T47D (cell line): ENCODE results near the gene FNDC1.
A peak's percentile ranks its signal among the peaks of the same experiment; 100 is the strongest.

ENCODE experiments used
- DNase-seq, 2 experiments: peaks; one replicate each; pipeline versions ENCODE4 v3.0.0 to v3.0.0-alpha.2; 2011 to 2012; ENCODE audit warnings: low read depth in 1 of 2, low spot score in 1 of 2
- JUND ChIP-seq: IDR thresholded peaks from 2 replicates; pipeline ENCODE4 v1.6.1; 2012; ENCODE audit warnings: low read depth
- in situ Hi-C: cut with HindIII; loops from 2 replicates; pipeline ENCODE4 v1.10.0; 2016; ENCODE audit warnings: low sequenced_read_pairs, low pct_unique_long_range_greater_than_20kb

The FNDC1 gene

DNA sequence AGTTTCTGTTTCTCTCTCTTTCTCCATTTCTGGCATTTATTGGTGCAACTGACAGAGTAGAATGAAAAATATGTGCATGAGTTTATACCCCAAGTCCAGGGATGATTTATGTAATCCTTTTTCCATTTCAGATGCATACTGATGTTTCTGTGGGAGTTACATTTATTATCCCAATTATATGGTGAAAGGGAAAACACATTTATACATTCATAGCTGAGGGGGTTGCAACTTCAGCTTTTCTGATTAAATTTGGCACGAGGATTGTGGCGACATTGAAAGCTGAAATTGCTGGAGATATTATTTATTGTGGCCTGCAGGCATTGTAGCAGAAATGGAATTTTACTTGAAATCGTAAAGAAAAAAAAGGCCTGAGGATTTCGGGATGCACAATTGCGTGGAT, 31.5 kb upstream of the FNDC1 start:
- no peak for TF ChIP-seq JUND
- no peak for DNase-seq
- in situ Hi-C loops: no loop called here

GRCh38 chr6:159142531-159142930, 26.7 kb upstream of the FNDC1 start:
- TF ChIP-seq JUND: no peak
- no peak for DNase-seq
- in situ Hi-C loops: no loop called here

DNA sequence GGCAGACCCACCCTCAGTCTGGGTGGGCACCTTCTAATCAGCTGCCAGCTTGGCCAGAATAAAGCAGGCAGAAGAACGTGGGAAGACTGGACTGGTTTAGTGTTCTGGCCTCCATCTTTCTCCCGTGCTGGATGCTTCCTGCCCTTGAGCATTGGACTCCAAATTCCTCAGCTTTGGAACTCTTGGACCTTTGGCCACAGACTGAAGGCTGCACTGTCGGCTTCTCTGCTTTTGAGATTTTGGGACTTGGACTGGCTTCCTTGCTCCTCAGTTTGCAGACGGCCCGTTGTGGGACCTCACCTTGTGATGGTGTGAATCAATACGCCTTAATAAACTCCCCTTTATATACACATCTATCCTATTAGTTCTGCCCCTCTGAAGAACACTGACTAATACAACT, 20.6 kb upstream of the FNDC1 start:
- no peak for TF ChIP-seq JUND
- no peak for DNase-seq
- in situ Hi-C loops: no loop called here

DNA sequence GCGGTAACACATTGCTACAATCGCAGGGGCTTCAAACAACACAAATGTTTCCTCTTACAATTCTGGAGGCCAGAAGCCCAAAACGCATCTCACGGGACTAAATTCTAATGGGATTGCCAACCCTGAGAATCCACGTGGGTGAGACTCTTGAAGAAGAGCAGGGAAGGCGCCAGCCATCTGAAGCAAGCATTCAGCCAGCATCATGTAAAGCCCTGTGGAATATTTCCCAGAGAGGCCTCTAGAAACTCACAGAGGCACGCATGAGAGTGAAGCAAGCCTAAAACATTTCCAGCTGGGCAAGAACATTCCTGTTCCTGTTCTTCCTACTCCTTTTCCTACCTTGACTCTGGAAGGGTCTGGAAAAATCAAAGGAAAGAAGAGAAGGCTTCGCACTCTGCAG, 19.6 kb upstream of the FNDC1 start:
- no peak for TF ChIP-seq JUND
- in situ Hi-C loops: no loop called here

DNA sequence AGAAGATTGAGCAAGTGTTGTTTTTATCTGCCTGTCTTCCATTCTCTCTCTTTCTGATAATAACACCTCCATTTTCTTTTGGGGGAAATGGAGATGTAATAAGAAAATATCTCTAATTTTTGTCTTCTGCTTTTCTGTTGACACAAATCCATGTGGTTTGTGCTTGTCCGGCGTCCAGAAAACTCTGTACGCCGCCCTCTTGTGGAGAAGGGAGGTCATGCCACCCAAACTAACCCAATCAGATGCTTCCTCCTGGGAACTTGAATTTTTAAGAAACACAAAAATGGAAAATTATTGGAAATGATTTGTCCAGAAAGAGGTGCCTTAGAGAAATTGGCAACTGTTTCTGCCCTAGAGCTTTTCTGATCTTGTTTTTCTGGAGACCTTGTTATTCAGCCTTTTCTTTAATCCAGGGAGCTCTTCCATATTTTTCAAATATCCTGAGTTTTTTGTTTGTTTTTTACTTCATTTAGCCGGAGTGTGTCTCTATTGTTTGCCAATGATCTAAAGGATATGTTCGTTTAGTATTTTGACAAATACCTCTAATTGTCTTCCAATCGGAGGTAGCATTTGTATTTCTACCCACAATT, 17.8 kb upstream of the FNDC1 start:
- no peak for TF ChIP-seq JUND
- DNase-seq: peak in 1 of 2 experiments; percentile 60
- in situ Hi-C loops: no loop called here

More for the DNA sequence above, 19.6 kb upstream of the FNDC1 start:
- DNase-seq: no peak

- in situ Hi-C loops: no loop called here
- no peak for TF ChIP-seq JUND
- DNase-seq: no peak
Observed at GRCh38 chr6:159152041-159152440, 17.2 kb upstream of the FNDC1 start.

DNA sequence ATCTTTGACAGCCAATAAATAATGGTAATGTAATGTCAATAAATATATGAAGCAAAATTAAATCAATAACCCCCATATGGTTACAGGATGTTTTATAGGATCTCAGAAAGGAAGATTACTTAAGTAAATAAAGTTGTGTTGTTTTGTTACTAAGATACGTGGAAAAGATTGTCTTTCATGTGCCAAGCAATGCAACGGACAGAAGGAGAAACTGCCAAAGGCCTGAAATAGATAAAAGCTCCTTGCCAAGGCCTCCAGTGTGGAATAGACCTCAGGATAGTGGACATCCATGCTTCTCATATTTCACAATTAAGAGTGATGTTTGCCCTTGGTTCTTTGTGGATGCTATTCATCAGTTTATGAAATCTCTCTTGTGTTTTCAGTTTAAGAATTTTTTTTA, 16.4 kb upstream of the FNDC1 start:
- no peak for TF ChIP-seq JUND
- in situ Hi-C loops: no loop called here
- no peak for DNase-seq

GRCh38 chr6:159155679-159156078, 13.5 kb upstream of the FNDC1 start:
- TF ChIP-seq JUND: no peak
- in situ Hi-C loops: no loop called here
- DNase-seq: no peak

GRCh38 chr6:159156089-159156488, 13.1 kb upstream of the FNDC1 start:
- in situ Hi-C loops: no loop called here
- no peak for DNase-seq

DNA sequence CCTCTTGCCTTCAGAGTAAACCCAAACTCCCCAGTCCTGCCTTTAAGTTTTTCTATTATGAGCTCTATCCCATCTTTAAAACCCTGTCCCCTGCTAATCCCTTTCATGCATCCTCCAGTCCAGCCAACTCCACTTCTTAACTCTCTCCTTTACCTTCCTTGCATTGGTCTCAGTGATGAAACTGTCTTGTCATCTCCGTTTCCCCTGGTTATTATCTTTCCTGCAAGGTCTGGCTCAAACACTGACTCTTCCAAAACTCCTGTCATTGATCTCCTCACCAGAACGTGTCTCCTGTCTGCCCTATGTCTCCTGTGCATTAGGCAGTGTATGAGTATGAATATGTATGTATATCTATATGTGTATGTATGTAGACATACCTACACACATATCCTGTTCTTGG, 11.8 kb upstream of the FNDC1 start:
- no peak for TF ChIP-seq JUND
- in situ Hi-C loops: no loop called here
- DNase-seq: no peak

More at GRCh38 chr6:159156089-159156488, 13.1 kb upstream of the FNDC1 start:
- TF ChIP-seq JUND: no peak

GRCh38 chr6:159161839-159162238, 7.4 kb upstream of the FNDC1 start:
- no peak for TF ChIP-seq JUND
- in situ Hi-C loops: no loop called here
- no peak for DNase-seq

- DNase-seq: peak in 1 of 2 experiments; percentile 8
Observed at GRCh38 chr6:159163901-159164370, 5.3 kb upstream of the FNDC1 start.

GRCh38 chr6:159168536-159169192, 536 bp upstream of the FNDC1 start:
- no peak for TF ChIP-seq JUND
- DNase-seq: no peak
- in situ Hi-C loops: no loop called here

More at GRCh38 chr6:159163901-159164370, 5.3 kb upstream of the FNDC1 start:
- in situ Hi-C loops: no loop called here
- no peak for TF ChIP-seq JUND
